HG03521 (cell line): Measurements from ENCODE around the gene METTL2A.
"Not testable (repeated sequence)": the region's sequence is repeated elsewhere in the genome, so short reads cannot be mapped to it uniquely, and the experiment has no call there.

Experiments used
- ATAC-seq: cut with Tn5 transposase; IDR thresholded peaks from one replicate; pipeline ENCODE4 v1.9.1; 2021; ENCODE audit warnings: mild to moderate bottlenecking, moderate library complexity; ENCODE audit not compliant: unreplicated experiment

METTL2A gene, protein sequence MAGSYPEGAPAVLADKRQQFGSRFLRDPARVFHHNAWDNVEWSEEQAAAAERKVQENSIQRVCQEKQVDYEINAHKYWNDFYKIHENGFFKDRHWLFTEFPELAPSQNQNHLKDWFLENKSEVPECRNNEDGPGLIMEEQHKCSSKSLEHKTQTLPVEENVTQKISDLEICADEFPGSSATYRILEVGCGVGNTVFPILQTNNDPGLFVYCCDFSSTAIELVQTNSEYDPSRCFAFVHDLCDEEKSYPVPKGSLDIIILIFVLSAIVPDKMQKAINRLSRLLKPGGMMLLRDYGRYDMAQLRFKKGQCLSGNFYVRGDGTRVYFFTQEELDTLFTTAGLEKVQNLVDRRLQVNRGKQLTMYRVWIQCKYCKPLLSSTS

DNA sequence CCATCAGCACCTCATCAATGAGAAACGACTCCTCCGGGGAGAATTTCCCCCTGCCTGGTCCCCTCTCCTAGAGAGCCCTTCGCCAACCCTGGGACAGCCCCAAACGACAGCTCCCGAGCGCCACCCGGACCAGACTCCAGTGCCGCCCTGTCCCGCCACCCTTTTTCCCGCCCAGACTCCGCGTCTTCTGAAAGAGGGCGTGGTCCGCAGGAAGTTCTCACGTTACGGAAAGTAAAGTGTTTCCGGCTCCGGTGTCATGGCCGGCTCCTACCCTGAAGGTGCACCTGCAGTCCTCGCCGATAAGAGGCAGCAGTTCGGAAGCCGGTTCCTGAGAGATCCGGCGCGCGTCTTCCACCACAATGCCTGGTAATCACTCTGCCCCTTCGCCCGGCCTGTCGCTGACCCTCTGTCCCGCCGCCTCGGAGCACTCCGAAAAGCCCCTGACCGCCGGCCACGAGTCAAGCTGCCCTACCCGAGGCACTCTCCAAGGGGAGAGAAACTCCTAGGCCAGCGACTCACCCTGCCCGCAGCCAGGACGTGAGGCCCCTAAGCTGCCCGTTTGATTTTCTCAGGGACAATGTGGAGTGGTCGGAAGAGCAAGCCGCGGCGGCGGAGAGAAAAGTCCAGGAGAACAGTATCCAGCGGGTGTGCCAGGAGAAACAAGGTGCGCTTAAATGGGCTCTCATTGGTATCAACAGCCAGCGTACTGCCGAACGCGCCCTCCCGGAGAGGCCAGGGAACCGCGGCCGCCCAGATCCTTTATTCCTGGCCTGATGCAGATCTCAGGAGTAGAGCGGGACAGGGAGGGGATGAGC, at the start of gene METTL2A:
Gene METTL2A (plus strand): TSS at position 251 of the 815 bp plus-strand sequence. CDS start 6 bp downstream, at position 257.
- peak; percentile 91 for ATAC-seq

DNA sequence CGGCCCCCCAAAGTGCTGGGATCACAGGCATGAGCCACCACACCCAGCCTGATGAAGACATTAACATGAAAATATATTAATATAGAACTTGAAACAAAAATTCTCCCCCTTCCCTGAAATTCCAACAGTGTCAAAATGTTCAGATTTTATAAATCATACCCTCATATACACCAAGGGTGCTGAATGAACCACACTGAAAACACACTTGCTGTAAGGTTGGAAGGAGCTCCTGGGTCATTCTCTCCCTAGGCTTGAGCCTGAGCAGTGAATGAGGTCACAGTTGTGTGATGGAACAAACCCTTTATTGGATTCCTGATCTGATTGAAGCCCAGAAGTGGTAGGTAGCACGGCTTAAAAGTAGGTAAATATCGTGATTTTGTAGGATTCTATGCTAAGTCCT, 43.4 kb upstream of the METTL2A start, which contains the start of gene EFCAB3:
Gene EFCAB3 (plus strand): TSS at position 301 of the 400 bp plus-strand sequence. CDS start 2,427 bp downstream, outside the sequence.
- no peak for ATAC-seq

DNA sequence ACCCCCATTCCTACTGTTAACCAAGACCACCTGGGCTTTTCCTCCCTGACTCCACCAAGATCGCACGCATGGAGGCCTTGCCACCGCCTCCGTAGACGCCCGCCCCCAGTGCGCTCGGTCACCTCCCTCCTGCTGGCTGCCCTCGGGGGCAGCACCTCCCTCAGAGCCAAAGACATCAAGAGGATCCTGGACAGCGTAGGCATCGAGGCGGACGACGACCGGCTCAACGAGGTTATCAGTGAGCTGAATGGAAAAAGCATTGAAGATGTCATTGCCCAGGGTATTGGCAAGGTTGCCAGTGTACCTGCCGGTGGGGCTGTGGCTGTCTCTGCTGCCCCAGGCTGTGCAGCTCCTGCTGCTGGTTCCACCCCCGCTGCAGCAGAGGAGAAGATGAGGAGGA, 42.1 kb upstream of the METTL2A start:
- ATAC-seq, result no peak

DNA sequence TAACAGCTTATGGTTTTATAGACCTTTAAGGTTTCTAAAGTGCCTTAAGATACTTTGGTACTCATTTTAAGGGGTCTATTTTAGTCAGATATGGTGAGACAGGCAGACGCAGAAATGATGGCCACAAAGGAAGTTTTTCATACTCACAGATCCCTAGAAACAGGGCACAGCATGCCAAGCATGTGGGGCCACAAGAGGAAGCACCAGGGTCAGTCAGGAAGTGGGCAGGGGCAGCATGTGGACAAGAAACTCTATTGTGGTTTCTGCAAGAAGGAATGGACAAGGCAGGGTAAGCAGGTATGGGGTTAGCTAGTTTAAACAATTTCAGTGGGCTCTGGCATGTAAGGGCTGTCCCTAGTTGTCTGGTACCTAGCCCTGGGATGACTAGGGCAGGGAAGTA, 34.8 kb upstream of the METTL2A start:
- no peak for ATAC-seq

DNA sequence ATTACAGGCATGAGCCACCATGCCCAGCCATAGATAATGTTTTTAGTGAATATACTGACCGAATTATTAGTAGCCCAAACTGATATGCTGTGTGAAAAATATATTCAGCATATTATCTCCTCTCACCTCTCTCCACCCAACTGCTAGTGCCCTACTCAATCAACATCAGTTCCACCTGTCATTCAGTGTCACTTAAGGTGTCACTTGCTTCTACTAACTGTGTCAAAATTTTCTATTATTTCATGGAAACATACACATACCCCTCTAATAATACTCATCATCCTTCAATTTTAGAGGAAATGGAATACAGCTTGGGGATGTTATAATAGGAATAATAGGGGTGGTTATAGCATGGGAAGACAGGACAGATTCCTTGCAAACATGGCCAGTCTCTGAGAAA, 30.8 kb upstream of the METTL2A start:
- no peak for ATAC-seq

DNA sequence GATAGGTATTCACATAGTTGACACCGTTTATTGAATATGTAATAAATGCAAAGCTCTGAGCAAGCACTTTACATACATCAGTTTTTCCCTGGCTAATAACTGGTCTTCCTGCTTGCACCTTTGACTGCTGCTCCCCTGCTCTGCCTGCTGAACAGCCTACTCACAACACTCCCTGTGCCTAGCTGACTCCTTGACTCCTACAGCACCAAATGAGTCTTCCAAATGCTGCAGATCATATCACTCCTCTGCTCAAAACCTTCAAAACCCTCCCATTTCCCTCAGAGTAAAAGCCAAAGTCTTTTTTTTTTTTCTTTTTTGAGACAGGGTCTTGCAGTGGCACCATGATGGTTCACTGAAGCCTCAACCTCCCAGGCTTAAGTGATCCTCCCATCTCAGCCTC, 24.8 kb upstream of the METTL2A start:
- no peak for ATAC-seq

DNA sequence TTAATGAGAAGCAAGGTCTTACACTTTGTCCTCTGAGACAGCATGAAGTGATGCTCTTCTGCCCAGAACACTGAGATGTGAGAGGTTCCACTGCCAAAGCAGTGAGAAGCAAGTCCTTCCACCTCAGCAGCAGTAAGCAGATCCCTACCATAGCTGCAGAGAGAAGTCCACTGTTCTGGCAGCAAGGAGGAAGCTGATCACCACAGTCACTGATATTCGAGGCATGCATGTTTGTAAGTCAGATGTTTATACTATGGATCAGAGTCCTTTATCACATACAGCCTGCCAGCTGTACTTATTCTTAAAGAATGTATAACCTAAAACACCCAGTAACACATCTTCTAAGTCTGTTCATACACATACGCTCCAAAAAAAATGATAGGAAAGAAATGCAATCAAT, 18.2 kb upstream of the METTL2A start:
- ATAC-seq, result no peak

DNA sequence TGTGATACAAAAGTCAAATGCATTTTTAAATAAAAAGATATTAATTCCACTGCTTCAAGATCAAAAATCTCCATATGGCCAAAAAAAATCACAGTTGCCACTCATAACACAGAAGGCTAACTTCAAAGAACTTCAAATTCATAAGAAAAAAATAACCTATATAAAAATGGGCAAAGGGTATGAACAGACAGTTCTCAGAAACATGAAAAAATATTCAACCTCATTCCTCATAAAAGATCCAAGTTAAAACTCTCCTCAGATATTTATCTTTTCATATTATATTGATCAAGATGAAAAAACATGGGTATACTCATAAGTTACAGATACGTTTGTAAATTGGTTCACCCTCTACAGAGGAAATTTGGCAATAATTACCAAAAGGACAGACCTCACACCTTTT, 10.6 kb upstream of the METTL2A start:
- ATAC-seq, result not testable (repeated sequence)

DNA sequence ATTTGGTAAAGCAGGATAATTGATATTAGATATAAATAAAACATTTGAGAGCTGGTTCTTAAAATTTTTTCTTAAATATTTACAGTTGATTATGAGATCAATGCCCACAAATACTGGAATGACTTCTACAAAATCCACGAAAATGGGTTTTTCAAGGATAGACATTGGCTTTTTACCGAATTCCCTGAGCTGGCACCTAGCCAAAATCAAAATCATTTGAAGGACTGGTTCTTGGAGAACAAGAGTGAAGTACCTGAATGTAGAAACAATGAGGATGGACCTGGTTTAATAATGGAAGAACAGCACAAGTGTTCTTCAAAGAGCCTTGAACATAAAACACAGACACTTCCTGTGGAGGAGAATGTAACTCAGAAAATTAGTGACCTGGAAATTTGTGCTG, 2.5 kb downstream of the METTL2A start:
- not testable (repeated sequence) for ATAC-seq

DNA sequence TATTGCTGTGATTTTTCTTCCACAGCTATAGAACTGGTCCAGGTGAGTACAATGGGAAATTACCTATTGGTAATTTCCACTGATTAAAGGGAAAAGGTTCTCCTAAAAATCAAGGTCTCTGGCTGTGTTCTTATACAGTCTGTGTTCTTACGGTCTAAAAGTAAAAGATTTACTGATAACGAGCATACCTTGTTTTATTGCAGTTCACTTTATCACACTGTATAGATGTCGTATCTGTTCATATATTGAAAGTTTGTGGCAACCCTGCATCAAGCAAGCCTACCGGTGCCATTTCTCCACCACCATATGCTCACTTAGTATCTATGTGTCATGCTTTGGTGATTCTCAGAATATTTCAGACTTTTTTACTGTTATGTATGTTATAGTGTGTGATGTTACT, 11.6 kb downstream of the METTL2A start:
- not testable (repeated sequence) for ATAC-seq

DNA sequence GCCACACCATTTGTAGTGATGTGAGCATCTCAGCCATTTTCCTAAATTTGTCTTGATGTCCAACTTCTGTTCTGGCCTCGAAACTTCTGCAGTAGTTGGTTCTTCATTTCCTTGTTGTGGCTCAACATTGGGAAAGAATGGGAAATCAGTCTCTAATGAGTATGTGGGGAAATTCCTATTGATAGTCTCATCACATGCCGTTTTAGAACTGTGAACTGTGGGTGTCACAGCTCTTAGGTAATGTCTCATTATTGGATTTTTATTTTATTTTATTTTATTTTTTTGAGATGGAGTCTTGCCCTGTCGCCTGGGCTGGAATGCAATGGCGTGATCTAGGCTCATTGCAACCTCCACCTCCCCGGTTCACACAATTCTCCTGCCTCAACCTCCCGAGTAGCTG, 17.5 kb downstream of the METTL2A start:
- not testable (repeated sequence) for ATAC-seq

DNA sequence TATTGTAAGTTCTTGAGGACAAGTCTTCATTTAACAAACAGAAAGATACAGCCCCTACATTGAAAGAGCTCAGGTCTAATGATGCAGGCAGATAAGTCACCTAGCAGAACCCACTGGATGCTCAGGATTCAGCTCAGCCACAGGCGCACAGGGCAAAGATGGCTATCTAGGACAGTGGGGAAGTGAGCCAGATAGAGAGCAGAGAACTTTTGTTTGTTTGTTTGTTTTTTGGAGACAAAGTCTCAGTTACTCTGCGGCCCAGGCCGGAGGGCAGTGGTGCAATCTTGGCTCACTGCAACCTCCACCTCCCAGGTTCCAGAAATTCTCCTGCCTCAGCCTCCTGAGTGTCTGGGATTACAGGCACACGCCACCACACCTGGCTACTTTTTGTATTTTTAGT, 20.4 kb downstream of the METTL2A start:
- no peak for ATAC-seq

DNA sequence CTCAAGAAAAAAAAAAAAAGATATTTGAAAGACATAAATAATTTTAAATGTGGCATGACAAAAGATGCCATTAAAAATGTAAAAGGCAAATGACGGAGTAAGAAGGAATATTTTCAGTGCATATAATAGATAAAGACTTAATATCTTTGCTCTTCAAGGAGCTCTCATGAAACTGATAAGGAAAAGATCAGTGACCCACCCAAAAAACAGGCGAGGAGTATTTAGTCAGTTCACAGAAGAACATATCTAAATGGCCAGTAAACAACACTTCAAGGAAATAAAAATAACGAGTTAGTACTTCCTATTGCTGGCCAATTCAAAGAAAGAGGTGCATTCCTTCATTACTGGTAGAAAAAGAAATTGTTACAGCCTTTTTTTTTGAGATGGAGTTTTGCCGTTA, 22.1 kb downstream of the METTL2A start:
- not testable (repeated sequence) for ATAC-seq

DNA sequence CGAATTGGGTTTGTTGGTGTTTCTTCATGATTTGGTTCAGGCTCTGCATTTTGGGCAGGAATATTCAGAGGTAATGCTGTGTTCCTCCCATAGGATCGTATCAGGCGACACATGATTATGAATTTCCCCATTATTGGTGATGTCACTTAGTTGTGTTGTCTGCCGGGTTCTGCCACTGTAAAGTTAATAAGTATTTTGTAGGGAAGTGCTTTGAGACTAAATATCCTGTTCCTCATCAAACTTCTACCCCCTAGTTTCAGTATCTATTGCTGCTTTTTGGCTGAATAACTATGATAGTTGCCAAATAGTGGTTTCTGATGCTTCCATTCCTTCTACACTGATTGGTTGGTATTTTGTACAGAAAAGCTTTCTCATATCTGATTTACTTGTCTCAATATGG, 28.5 kb downstream of the METTL2A start:
- not testable (repeated sequence) for ATAC-seq

DNA sequence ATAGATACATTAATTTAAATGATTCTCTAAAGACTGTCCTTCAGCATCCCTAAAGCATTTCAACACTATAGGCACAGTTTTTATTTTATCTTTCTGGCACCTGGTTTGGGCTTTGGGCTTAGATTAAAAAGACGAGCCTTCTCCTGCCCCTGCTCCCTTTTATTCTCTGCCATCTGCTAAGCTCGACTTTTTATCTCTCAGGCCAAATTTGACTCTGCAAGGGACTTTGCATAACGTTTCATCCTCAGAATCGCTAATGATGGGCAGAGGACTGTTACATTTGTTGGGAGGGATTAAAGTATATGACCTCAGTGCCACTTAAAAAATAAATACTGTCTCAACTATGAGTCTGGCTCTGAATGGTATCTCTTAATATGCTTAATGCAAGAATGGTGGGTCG, 29.3 kb downstream of the METTL2A start:
- not testable (repeated sequence) for ATAC-seq

DNA sequence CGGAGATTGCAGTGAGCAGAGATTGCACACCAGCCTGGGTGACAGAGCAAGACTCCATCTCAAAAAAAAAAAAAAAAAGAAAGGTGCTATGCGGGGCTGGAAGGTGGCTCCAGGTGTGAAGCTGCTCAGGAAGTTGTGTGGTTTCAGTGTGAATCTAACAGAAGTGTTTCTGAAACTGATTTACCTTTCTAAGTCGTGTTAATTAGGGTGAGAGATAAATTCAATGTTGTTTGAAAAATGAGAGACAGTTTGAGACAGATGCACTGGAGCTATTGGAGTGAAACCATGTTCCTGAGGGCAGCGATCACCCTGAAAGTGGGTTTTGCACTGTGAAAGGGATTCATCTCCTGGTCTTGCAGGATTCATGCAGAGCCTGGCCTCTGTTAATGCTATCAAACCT, 30.0 kb downstream of the METTL2A start:
- ATAC-seq, result not testable (repeated sequence)

DNA sequence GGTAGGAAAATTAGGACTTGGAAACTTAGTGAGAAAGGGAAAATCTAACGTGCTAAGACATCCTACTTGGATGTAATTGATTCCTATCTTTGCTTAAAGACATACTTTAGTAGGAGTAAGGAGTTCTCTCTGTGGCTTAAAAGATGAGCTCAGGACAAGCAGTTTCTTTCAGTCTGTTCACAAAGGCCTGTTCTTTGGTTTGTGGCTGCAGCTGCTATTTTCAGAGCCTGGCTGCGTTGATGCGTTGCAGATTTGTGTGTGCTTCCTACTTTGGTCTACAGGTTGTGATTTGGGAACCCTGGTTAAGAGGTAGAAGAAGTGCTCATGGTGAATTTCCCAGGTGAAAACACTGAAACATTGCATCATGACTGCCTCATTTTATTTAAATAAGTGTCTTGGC, 30.4 kb downstream of the METTL2A start:
- peak; percentile 36 for ATAC-seq

DNA sequence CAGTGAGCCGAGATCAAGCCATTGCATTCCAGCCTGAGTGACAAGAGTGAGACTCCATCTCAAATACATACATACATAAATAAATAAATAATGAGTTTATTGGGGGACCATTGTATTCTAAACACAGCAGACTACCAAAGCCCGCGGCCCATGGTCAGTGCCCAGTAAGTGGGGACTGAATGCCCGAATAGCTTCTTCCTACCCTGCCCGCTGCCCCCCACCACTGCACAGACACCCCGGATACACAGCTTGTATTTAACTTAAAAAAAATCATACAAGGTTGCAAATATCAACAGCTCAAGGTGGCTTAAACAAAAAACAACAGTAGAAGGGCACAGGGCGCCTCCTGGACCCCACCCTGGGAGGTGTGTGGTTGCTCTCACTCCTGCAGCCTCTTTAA, 32.3 kb downstream of the METTL2A start:
- no peak for ATAC-seq

DNA sequence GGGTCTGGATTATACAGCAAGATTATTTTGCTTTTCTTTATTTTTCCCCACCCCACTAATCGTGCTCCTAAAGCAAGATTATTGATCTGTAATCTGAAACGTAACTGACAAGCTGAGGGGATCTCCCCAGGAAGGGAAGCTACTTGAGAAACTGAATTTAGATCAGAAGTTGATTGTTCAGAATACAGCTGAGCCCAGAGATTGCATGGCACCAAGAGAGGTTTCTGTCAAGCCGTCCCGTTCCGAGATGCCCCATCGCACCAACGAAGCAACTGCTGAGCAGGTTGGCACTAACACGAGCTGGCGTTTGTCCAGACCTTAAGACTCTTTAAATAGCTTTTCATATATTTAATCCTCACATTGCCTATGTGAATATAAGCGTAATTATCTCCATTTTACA, 34.8 kb downstream of the METTL2A start:
- not testable (repeated sequence) for ATAC-seq

DNA sequence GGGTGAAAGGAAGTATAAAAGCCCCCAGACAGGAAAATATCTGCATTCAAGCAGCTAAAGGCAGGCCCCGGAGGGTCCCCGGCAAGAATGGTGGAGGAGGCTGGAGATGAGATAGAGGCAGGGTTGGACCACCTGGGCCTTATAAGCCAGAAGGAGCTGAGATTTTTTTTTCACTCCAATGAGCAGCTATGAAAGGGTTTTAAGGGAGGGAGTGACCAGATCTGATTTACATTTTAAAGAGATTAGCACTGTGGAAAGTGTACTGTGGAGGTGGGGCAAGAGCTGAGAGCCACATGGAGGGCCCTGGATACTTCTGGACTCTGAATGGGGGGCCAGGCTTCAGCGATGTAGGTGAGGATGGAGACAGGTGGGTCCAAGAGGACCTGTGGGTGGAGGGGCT, 40.7 kb downstream of the METTL2A start:
- ATAC-seq, result not testable (repeated sequence)

DNA sequence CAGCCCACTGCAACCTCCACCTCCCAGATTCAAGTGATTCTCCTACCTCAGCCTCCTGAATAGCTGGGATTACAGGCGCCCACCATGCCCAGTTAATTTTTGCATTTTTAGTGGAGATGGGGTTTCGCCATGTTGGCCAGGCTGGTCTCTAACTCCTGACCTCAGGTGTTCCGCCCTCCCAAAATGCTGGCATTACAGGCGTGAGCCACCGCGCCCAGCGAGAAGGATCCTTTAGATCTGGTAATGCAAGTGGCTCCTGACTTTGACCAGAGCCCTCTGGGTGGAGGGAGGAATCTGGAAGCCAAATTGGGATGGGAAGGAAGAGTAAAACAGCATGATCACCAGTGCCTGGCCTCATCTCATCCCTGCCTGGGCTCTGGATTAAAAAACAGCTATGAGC, 41.6 kb downstream of the METTL2A start:
- ATAC-seq, result not testable (repeated sequence)
